Measurements from ENCODE around the gene SEPTIN11.

Gene SEPTIN11

GRCh38 chr4:76965866-76966579 is 16.5 kb downstream of the SEPTIN11 start:
- TF ChIP-seq CTCF (IDR thresholded peaks at IDR 0.05): no peak
- intact Hi-C loops (cut with DNase I; ENCODE audit: low total_unique reads): no loop called here
- H3K4me1 ChIP-seq: peaks cover 0 to 20% (median 7%) of the 10 kb centered on the region in 4 donors
- DNase-seq: no peak
- no peaks in the 10 kb centered on the region for H3K27me3 ChIP-seq
- no peaks in the 10 kb centered on the region for H3K36me3 ChIP-seq
- no peak overlapping the region for H3K4me3 ChIP-seq
- H3K9me3 ChIP-seq: no peaks in the 10 kb centered on the region
- H3K27ac ChIP-seq: no peak overlapping the region

- intact Hi-C loops (cut with DNase I; ENCODE audit: low total_unique reads): no loop called here
- no peak overlapping the region for H3K4me3 ChIP-seq
- DNase-seq: peak in 1 of 2 donors; percentile 52
- no peak for TF ChIP-seq CTCF (IDR thresholded peaks at IDR 0.05)
- H3K36me3 ChIP-seq: no peaks in the 10 kb centered on the region
- no peaks in the 10 kb centered on the region for H3K9me3 ChIP-seq
- H3K27ac ChIP-seq: no peak overlapping the region
- H3K4me1 ChIP-seq: peaks cover 0 to 11% (median 1%) of the 10 kb centered on the region in 4 donors
- no peaks in the 10 kb centered on the region for H3K27me3 ChIP-seq
Measured at GRCh38 chr4:76968937-76969336, 19.4 kb downstream of the SEPTIN11 start.

GRCh38 chr4:76969495-76969894 is 19.9 kb downstream of the SEPTIN11 start:
- no peak overlapping the region for H3K27ac ChIP-seq
- no peaks in the 10 kb centered on the region for H3K27me3 ChIP-seq
- no peak overlapping the region for H3K4me3 ChIP-seq
- H3K36me3 ChIP-seq: no peaks in the 10 kb centered on the region
- no peaks in the 10 kb centered on the region for H3K9me3 ChIP-seq
- H3K4me1 ChIP-seq: peaks cover 0 to 17% (median 4%) of the 10 kb centered on the region in 4 donors
- TF ChIP-seq CTCF (IDR thresholded peaks at IDR 0.05): no peak
- intact Hi-C loops (cut with DNase I; ENCODE audit: low total_unique reads): no loop called here
- DNase-seq: no peak

GRCh38 chr4:76969941-76970529 is 20.5 kb downstream of the SEPTIN11 start:
- H3K9me3 ChIP-seq: no peaks in the 10 kb centered on the region
- H3K36me3 ChIP-seq: no peaks in the 10 kb centered on the region
- intact Hi-C loops (cut with DNase I; ENCODE audit: low total_unique reads): no loop called here
- peaks cover 0 to 22% (median 6%) of the 10 kb centered on the region in 4 donors for H3K4me1 ChIP-seq
- no peak for DNase-seq
- H3K27ac ChIP-seq: no peak overlapping the region
- TF ChIP-seq CTCF (IDR thresholded peaks at IDR 0.05): no peak
- H3K4me3 ChIP-seq: no peak overlapping the region
- no peaks in the 10 kb centered on the region for H3K27me3 ChIP-seq

- Histone ChIP-seq H3K36me3 (no peaks in the 10 kb centered on the region), H3K9me3 (no peaks in the 10 kb centered on the region), H3K4me3 (no peak overlapping the region), H3K4me1 (peaks cover 0 to 23% (median 6%) of the 10 kb centered on the region in 4 donors), H3K27ac (no peak overlapping the region), H3K27me3 (no peaks in the 10 kb centered on the region)
- TF ChIP-seq CTCF (IDR thresholded peaks at IDR 0.05): no peak
- intact Hi-C loops (cut with DNase I; ENCODE audit: low total_unique reads): no loop called here
- DNase-seq: no peak
Measured at GRCh38 chr4:76972306-76972705, 22.8 kb downstream of the SEPTIN11 start.
